ENCODE data around the gene ARHGAP18. TPM values are rescaled to one million over a fixed set of nuclear protein-coding genes. Genes with fewer than 3 reads are reported as not detected.

The ARHGAP18 gene
- polyA plus RNA-seq, 1 of the 3 experiments (the other 2 are of a cell fraction), result 25.0 TPM

DNA sequence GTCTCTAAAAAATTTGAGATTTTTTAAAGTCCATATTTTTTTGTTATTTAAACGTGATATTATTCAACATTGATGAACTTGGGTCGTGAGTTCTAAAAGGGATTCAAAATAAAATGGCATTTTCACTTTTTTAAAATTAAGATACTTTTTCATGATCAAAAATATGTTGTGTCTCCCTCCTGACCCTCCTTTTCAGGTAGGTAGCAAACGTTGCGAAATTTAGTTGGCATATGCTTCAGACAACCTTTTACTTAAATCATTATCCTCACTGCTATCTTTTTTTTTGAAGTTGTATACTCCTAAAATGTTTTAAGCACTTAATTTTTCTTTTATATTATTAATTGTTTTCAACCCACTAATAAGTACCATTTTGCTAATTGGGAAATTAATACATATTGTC is 133.5 kb downstream of the ARHGAP18 start:
- no peak overlapping the region for H3K4me2 ChIP-seq
- H3K27me3 ChIP-seq (ENCODE audit: insufficient read depth), result no peaks in the 10 kb centered on the region
- H2AFZ ChIP-seq (ENCODE audit: low read depth), result no peak overlapping the region
- CTCF ChIA-PET, result interaction anchor here (1.1 kb wide), 1 partner anchor 79 kb away, joined by 3 read pairs; no protein-coding TSS in a partner anchor
- no peak overlapping the region for H3K4me3 ChIP-seq (ENCODE audit: low read depth in 2 of 2, low read length in 1 of 2)
- 75% methylated on average over 4 of the region's 4 CpGs for whole genome bisulfite sequencing (ENCODE audit: low lambda C conversion rate)
- peak overlapping the region in 1 of 2 experiments; percentile 74; a peak in 2 of 4 replicates for H3K27ac ChIP-seq (ENCODE audit: low read depth in 2 of 2, low read length in 1 of 2)
- H3K36me3 ChIP-seq (replicated peaks in 1 of 2; ENCODE audit: control insufficient read depth in 1 of 2, insufficient read depth in 2 of 2, low read length in 1 of 2), result peaks cover 9 to 81% of the 10 kb centered on the region in 2 experiments
- no peak for DNase-seq
- H3K9ac ChIP-seq, result no peak overlapping the region
- POLR2A ChIA-PET, result no interaction called here
- H4K20me1 ChIP-seq (ENCODE audit: insufficient read depth), result no peaks in the 10 kb centered on the region
- H3F3A ChIP-seq (replicated peaks; ENCODE audit: insufficient read depth), result peaks cover 52% of the 10 kb centered on the region
- no peaks in the 10 kb centered on the region for H3K9me2 ChIP-seq
- TF ChIP-seq, protein P1, sequence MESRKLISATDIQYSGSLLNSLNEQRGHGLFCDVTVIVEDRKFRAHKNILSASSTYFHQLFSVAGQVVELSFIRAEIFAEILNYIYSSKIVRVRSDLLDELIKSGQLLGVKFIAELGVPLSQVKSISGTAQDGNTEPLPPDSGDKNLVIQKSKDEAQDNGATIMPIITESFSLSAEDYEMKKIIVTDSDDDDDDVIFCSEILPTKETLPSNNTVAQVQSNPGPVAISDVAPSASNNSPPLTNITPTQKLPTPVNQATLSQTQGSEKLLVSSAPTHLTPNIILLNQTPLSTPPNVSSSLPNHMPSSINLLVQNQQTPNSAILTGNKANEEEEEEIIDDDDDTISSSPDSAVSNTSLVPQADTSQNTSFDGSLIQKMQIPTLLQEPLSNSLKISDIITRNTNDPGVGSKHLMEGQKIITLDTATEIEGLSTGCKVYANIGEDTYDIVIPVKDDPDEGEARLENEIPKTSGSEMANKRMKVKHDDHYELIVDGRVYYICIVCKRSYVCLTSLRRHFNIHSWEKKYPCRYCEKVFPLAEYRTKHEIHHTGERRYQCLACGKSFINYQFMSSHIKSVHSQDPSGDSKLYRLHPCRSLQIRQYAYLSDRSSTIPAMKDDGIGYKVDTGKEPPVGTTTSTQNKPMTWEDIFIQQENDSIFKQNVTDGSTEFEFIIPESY (IDR thresholded peaks at IDR 0.05; ENCODE audit: borderline replicate concordance, low read depth), result no peak
- no peak for TF ChIP-seq NRF1 (IDR thresholded peaks at IDR 0.05; ENCODE audit: low read depth, low read length)
- peaks cover 25% of the 10 kb centered on the region; the same call in 1 of the 2 replicates for H3K79me2 ChIP-seq (ENCODE audit: insufficient read depth)
- no peaks in the 10 kb centered on the region; the same call in 1 of the 2 replicates for H3K9me3 ChIP-seq
- peaks cover 0 to 24% of the 10 kb centered on the region in 2 experiments; a peak in 2 of 4 replicates for H3K4me1 ChIP-seq (ENCODE audit: control insufficient read depth in 1 of 2, insufficient read depth in 2 of 2, low read depth in 1 of 2, low read length in 1 of 2)

DNA sequence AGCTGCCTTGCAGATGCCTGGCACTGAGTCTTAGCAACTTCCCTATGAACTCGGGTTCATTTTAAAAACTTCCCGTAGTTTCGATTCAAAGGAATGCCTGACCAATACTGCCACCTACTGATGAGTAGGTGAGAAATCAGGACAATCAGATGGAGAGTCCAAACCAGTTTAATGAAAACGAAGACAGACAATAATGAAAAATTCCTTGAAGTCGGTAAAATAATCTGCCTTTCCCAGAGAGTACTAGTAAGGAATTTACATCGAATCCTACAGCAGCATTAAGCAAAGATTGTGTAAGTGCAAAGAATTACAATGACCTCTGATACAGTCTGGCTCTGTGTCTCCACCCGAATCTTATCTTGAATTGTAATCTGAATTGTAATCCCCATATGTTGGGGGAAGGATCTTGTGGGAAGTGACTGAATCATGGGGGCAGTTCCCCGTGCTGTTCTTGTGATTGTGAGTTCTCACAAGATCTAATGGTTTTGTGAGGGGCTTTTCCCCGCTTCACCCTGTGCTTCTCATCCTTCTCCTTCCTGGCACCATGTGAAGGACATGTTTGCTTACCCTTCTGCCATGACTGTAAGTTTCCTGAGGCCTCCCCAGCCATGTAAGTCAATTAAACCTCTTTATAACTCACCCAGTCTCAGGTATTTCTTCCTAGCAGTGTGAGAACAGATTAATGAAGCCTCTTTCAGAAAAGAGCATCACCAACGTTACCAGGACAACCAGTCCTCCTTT is 134.4 kb downstream of the ARHGAP18 start:
- POLR2A ChIA-PET, result no interaction called here
- Histone ChIP-seq H3K9me2 (no peaks in the 10 kb centered on the region), H3K36me3 (replicated peaks in 1 of 2; ENCODE audit: control insufficient read depth in 1 of 2, insufficient read depth in 2 of 2, low read length in 1 of 2) (peaks cover 8 to 89% of the 10 kb centered on the region in 2 experiments), H3K27ac (ENCODE audit: low read depth in 2 of 2, low read length in 1 of 2) (peak overlapping the region in 1 of 2 experiments; percentile 74; a peak in 2 of 4 replicates), H2AFZ (ENCODE audit: low read depth) (no peak overlapping the region; the same call in 1 of the 2 replicates), H4K20me1 (ENCODE audit: insufficient read depth) (no peaks in the 10 kb centered on the region), H3F3A (replicated peaks; ENCODE audit: insufficient read depth) (peaks cover 48% of the 10 kb centered on the region), H3K4me2 (peak overlapping the region; percentile 21; the same call in 1 of the 2 replicates), H3K79me2 (ENCODE audit: insufficient read depth) (peaks cover 27% of the 10 kb centered on the region; the same call in 1 of the 2 replicates), H3K4me3 (ENCODE audit: low read depth in 2 of 2, low read length in 1 of 2) (peak overlapping the region in 1 of 2 experiments; percentile 23; a peak in 1 of 4 replicates), H3K9ac (peak overlapping the region; percentile 32; the same call in 1 of the 2 replicates), H3K4me1 (ENCODE audit: control insufficient read depth in 1 of 2, insufficient read depth in 2 of 2, low read depth in 1 of 2, low read length in 1 of 2) (peaks cover 0 to 24% of the 10 kb centered on the region in 2 experiments; a peak in 2 of 4 replicates), H3K9me3 (no peaks in the 10 kb centered on the region; the same call in 1 of the 2 replicates), H3K27me3 (ENCODE audit: insufficient read depth) (no peaks in the 10 kb centered on the region)
- peak; percentile 9 for DNase-seq
- TF ChIP-seq JUND (IDR thresholded peaks at IDR 0.05) (peak; percentile 3; the same call in 1 of the 2 replicates), POLR2AphosphoS5 (IDR thresholded peaks at IDR 0.05; ENCODE audit: low read depth, low read length) (no peak), GATA2 (CRISPR knock-in tag; IDR thresholded peaks at IDR 0.05) (no peak), GABPA (IDR thresholded peaks at IDR 0.05; ENCODE audit: low read depth) (no peak; the same call in 1 of the 2 replicates), CHD2 (IDR thresholded peaks at IDR 0.05; ENCODE audit: low read length, partially characterized antibody) (no peak), RXRA (IDR thresholded peaks at IDR 0.05; ENCODE audit: borderline replicate concordance, low read depth) (0 out of 2 replicates have a peak, but pooled peaks have one; percentile 16), TCF12 (IDR thresholded peaks at IDR 0.05) (peak; percentile 55), SMC3 (IDR thresholded peaks at IDR 0.05; ENCODE audit: low read depth, low read length) (peak; percentile 33), FOSL2 (IDR thresholded peaks at IDR 0.05; ENCODE audit: borderline replicate concordance, low read depth) (0 out of 2 replicates have a peak, but pooled peaks have one; percentile 14), NRF1 (IDR thresholded peaks at IDR 0.05; ENCODE audit: low read depth, low read length) (no peak), RAD21 (IDR thresholded peaks at IDR 0.05; ENCODE audit: low read length) (peak; percentile 70), EZH2phosphoT487 (IDR thresholded peaks at IDR 0.05; ENCODE audit: borderline replicate concordance, low read depth) (no peak), ELF1 (IDR thresholded peaks at IDR 0.05) (no peak), RCOR1 (IDR thresholded peaks at IDR 0.05; ENCODE audit: low read length) (no peak), RFX5 (IDR thresholded peaks at IDR 0.05; ENCODE audit: low read length) (no peak), EP300 (IDR thresholded peaks at IDR 0.05; ENCODE audit: borderline replicate concordance in 1 of 2, low read depth in 1 of 2, low read length in 1 of 2) (no peak)
- TF ChIP-seq, protein P2, sequence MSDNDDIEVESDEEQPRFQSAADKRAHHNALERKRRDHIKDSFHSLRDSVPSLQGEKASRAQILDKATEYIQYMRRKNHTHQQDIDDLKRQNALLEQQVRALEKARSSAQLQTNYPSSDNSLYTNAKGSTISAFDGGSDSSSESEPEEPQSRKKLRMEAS (IDR thresholded peaks at IDR 0.05; ENCODE audit: low read depth), result no peak
- TF ChIP-seq, protein P1 (IDR thresholded peaks at IDR 0.05; ENCODE audit: borderline replicate concordance, low read depth), result no peak
- TF ChIP-seq, protein P3, sequence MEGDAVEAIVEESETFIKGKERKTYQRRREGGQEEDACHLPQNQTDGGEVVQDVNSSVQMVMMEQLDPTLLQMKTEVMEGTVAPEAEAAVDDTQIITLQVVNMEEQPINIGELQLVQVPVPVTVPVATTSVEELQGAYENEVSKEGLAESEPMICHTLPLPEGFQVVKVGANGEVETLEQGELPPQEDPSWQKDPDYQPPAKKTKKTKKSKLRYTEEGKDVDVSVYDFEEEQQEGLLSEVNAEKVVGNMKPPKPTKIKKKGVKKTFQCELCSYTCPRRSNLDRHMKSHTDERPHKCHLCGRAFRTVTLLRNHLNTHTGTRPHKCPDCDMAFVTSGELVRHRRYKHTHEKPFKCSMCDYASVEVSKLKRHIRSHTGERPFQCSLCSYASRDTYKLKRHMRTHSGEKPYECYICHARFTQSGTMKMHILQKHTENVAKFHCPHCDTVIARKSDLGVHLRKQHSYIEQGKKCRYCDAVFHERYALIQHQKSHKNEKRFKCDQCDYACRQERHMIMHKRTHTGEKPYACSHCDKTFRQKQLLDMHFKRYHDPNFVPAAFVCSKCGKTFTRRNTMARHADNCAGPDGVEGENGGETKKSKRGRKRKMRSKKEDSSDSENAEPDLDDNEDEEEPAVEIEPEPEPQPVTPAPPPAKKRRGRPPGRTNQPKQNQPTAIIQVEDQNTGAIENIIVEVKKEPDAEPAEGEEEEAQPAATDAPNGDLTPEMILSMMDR (IDR thresholded peaks at IDR 0.05), result peak; percentile 83
- CTCF ChIA-PET, result interaction anchor here (0.8 to 1.4 kb wide), 5 partner anchors 11 to 82 kb away, joined by 3 to 5 read pairs (median 3); no protein-coding TSS in a partner anchor
- WGBS (ENCODE audit: low lambda C conversion rate), result 20% methylated on average over 10 of the region's 10 CpGs

All from SK-N-SH (cell line).